Tibial nerve (tissue), 4 donors: ENCODE measurements around the gene PAPPA. TPM values are rescaled to one million over a fixed set of nuclear protein-coding genes. Genes with fewer than 3 reads are reported as not detected.

Experiments used
- DNase-seq, 2 donors: peaks; one replicate each; pipeline ENCODE4 v3.0.0-alpha.2; 2019; ENCODE audit warnings: low spot score in 2 of 2
- H3K27ac ChIP-seq, 4 donors: fragments of 200-600 bp; sonication (generic) in 3 of 4; one replicate each; pipeline ENCODE4 v1.5.1; 2017 to 2019; ENCODE audit warnings: mild to moderate bottlenecking in 1 of 4
- H3K27me3 ChIP-seq, 2 donors: fragments of 200-600 bp; sonication (generic) in 1 of 2; one replicate each; pipeline versions ENCODE4 v1.5.1 to v1.6.0; 2017 to 2019
- H3K36me3 ChIP-seq, 3 donors: fragments of 200-600 bp; sonication (generic); one replicate each; pipeline ENCODE4 v1.5.1; 2018 to 2019
- H3K4me1 ChIP-seq, 4 donors: fragments of 200-600 bp; sonication (generic) in 3 of 4; one replicate each; pipeline ENCODE4 v1.5.1; 2017 to 2019
- H3K4me3 ChIP-seq, 4 donors: fragments of 200-600 bp; sonication (generic) in 3 of 4; one replicate each; pipeline ENCODE4 v1.5.1; 2017 to 2019; ENCODE audit warnings: mild to moderate bottlenecking in 1 of 4, moderate library complexity in 1 of 4
- H3K9me3 ChIP-seq, 4 donors: fragments of 200-600 bp; sonication (generic) in 3 of 4; one replicate each; pipeline ENCODE4 v1.5.1; 2017 to 2019
- CTCF ChIP-seq, 5 experiments: fragments of 200-600 bp in 3 of 5; fragments of 450-650 bp in 2 of 5; sonication (generic) in 3 of 5; IDR thresholded peaks; one replicate each; pipeline ENCODE4 v1.5.1; 2016 to 2019; ENCODE audit warnings: antibody characterized with exemption in 5 of 5, mild to moderate bottlenecking in 3 of 5, moderate library complexity in 2 of 5
- EP300 ChIP-seq, 2 donors: sonication (generic); formaldehyde crosslinking; IDR thresholded peaks; one replicate each; pipeline ENCODE4 v1.6.1; 2017; ENCODE audit warnings: antibody characterized with exemption in 2 of 2, mild to moderate bottlenecking in 1 of 2
- POLR2A ChIP-seq, 2 donors: fragments of 450-650 bp; IDR thresholded peaks; one replicate each; pipeline ENCODE4 v1.6.1; 2017; ENCODE audit warnings: antibody characterized with exemption in 2 of 2, mild to moderate bottlenecking in 2 of 2, moderate library complexity in 2 of 2
- WGBS, 2 donors: methylation state at CpG; one replicate each; pipeline ENCODE4 v1.1.5; 2018; 5-methylcytosine and 5-hydroxymethylcytosine counted together
- total RNA-seq, 4 donors: library from RNA; depleted of rRNA; stranded (reverse); fragments of >200 nt; gene quantifications; one replicate each; pipeline ENCODE4 v1.1.0, GENCODE V29; 2016

Gene PAPPA
- total RNA-seq, 4 donors from 2014 or later, result 1.0 to 8.1 (median 4.0) TPM

DNA sequence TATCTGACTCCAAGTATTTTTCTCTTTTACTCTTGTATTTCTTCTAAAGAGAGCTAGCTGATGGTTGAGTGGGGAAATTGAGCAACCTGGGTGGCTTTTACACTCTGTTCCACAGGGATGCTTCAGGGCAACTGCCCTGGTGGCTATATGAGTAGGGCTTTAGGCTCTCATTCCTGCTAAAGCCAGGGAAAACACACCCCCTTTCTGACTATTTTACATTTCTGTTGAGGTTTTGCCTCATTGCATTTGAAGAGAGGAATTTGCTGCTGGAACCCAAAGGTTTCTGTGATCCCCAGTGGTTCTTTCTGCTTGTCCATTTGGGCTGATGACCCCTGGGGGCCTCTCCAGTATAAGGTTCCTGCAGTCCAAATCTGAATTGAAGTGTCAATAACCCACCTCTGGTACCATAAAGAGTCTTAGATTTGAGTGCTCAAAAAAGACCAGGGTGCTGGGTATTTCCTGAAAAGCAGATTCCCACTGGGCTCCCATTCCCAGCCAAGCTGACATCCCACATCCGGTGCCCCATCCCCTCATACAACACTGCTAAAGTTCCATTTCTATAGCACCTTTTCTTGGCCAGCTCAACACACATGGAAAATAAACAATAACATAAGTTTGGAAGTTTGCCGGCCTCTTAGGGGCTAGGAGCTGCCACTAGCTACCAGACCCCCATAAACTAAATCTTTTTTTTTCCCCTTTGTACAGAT lies 59.5 kb downstream of the PAPPA start:
- WGBS, 2 donors, result 61 to 67% methylated on average over 2 of the region's 2 CpGs
- Histone ChIP-seq H3K9me3 (no peaks in the 10 kb centered on the region), H3K36me3 (peaks cover 0 to 16% (median 0%) of the 10 kb centered on the region in 3 donors), H3K4me3 (no peak overlapping the region), H3K27me3 (no peaks in the 10 kb centered on the region), H3K4me1 (peaks cover 0 to 4% (median 0%) of the 10 kb centered on the region in 4 donors), H3K27ac (no peak overlapping the region)
- DNase-seq, result no peak
- no peak for TF ChIP-seq POLR2A (IDR thresholded peaks at IDR 0.05)
- TF ChIP-seq CTCF (IDR thresholded peaks at IDR 0.05), result no peak
- no peak for TF ChIP-seq EP300 (IDR thresholded peaks at IDR 0.05)

DNA sequence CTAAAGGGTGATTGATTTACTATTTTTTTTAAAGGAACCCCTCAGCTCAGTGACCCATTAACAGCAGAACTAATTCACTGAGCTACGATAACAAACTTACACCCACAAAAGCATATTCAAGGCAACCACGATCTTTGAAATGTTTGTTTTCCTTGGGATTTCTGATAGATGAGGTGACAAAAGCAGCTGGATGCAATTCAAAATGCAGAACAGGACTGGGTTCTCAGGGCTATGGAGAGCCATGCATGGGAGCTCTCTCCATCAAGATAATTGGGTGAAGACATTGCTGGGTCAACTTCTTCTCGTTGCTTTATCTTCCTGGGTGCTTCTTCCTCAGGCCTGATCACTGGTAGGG lies 60.1 kb downstream of the PAPPA start:
- TF ChIP-seq CTCF (IDR thresholded peaks at IDR 0.05), result no peak
- Histone ChIP-seq H3K4me1 (peaks cover 0 to under 1% (median 0%) of the 10 kb centered on the region in 4 donors), H3K4me3 (no peak overlapping the region)

GRCh38 chr9:116218399-116218798 lies 64.8 kb downstream of the PAPPA start:
- no peak overlapping the region for H3K4me3 ChIP-seq

More for the DNA sequence above, 60.1 kb downstream of the PAPPA start:
- no peaks in the 10 kb centered on the region for H3K27me3 ChIP-seq
- no peak for DNase-seq
- peaks cover 0 to 16% (median 0%) of the 10 kb centered on the region in 3 donors for H3K36me3 ChIP-seq
- WGBS, 2 donors, result 43 to 54% methylated on average over 3 of the region's 3 CpGs
- no peak overlapping the region for H3K27ac ChIP-seq
- no peaks in the 10 kb centered on the region for H3K9me3 ChIP-seq

GRCh38 chr9:116219686-116220085 lies 66.1 kb downstream of the PAPPA start:
- no peak for DNase-seq
- H3K9me3 ChIP-seq, result no peaks in the 10 kb centered on the region
- TF ChIP-seq POLR2A (IDR thresholded peaks at IDR 0.05), result no peak
- TF ChIP-seq CTCF (IDR thresholded peaks at IDR 0.05), result no peak
- TF ChIP-seq EP300 (IDR thresholded peaks at IDR 0.05), result no peak
- no peak overlapping the region for H3K27ac ChIP-seq
- H3K4me1 ChIP-seq, result no peaks in the 10 kb centered on the region
- H3K36me3 ChIP-seq, result peaks cover 0 to 4% (median 0%) of the 10 kb centered on the region in 3 donors
- no peaks in the 10 kb centered on the region for H3K27me3 ChIP-seq
- WGBS, 2 donors, result 83 to 92% methylated on average over 11 of the region's 11 CpGs
- H3K4me3 ChIP-seq, result no peak overlapping the region

More at GRCh38 chr9:116218399-116218798, 64.8 kb downstream of the PAPPA start:
- 50 to 59% methylated on average over 1 of the region's 1 CpG for WGBS, 2 donors
- Histone ChIP-seq H3K27me3 (no peaks in the 10 kb centered on the region), H3K36me3 (peaks cover 0 to 4% (median 0%) of the 10 kb centered on the region in 3 donors), H3K27ac (no peak overlapping the region), H3K9me3 (no peaks in the 10 kb centered on the region), H3K4me1 (no peaks in the 10 kb centered on the region)
- DNase-seq, result no peak
- no peak for TF ChIP-seq EP300 (IDR thresholded peaks at IDR 0.05)
- TF ChIP-seq POLR2A (IDR thresholded peaks at IDR 0.05), result no peak
- no peak for TF ChIP-seq CTCF (IDR thresholded peaks at IDR 0.05)

GRCh38 chr9:116223926-116224325 lies 70.3 kb downstream of the PAPPA start:
- Histone ChIP-seq H3K9me3 (no peaks in the 10 kb centered on the region), H3K36me3 (no peaks in the 10 kb centered on the region), H3K27me3 (no peaks in the 10 kb centered on the region), H3K4me3 (no peak overlapping the region), H3K4me1 (no peaks in the 10 kb centered on the region), H3K27ac (no peak overlapping the region)
- WGBS, 2 donors, result 72 to 77% methylated on average over 3 of the region's 3 CpGs
- no peak for TF ChIP-seq EP300 (IDR thresholded peaks at IDR 0.05)
- no peak for TF ChIP-seq CTCF (IDR thresholded peaks at IDR 0.05)
- no peak for TF ChIP-seq POLR2A (IDR thresholded peaks at IDR 0.05)
- no peak for DNase-seq
